GM19025 (cell line): Measurements from ENCODE around the gene ZNF57.
"Not testable (repeated sequence)": the region's sequence is repeated elsewhere in the genome, so short reads cannot be mapped to it uniquely, and the experiment has no call there.

Experiments
- ATAC-seq: cut with Tn5 transposase; IDR thresholded peaks from one replicate; pipeline ENCODE4 v1.9.1; 2021; ENCODE audit warnings: mild to moderate bottlenecking, low read depth, moderate library complexity; ENCODE audit not compliant: unreplicated experiment

ZNF57 gene

DNA sequence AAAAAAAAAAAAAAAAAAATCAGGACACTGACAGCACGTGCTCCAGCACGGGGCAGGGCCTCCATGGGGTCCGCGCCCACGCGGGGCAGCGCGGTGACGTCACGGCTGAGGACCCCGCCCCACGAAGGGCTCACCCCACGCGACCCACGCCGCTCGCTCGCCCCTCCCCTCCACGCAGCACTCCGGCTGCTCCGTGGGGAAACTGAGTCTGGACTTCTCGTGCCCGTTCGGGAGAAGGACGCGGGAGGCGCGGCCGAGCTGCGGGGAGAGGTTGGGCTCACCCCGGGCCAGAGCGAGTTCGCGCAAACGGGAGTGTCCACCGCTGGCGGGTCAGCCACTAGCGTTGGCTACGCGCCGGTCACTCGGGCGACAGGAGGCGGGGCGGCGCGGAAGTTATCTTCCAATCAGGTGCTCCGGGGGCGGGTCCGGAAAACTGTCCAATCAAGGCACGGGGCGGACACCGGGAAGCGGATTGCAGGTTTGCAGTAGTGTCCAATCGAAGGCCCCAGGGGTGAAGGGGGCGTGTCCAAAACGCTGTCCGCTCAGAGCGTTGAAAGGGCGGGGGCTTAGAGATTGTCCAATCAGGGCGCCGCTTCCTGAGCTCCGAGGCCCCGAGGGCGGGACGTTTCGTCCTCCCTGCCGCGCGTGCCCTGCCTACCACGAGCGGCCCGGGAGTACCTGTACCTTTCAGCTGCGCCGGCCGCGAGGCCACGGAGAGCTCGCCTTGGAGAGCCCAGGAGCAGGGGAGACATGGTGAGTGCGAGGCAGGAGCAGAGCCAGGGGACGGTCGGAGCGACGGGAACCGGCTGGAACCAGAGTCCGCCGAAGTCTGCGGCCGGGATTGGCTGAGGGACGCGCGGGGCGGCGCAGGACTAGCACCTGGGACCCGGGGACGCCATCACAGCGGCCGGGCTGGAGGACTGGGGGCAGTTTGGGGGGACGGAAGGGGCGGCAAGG is at the start of gene ZNF57:
ZNF57 (plus strand) TSS at position 633 of the 957 bp plus-strand sequence; CDS start at position 751, 118 bp downstream.
- peak; percentile 94 for ATAC-seq

DNA sequence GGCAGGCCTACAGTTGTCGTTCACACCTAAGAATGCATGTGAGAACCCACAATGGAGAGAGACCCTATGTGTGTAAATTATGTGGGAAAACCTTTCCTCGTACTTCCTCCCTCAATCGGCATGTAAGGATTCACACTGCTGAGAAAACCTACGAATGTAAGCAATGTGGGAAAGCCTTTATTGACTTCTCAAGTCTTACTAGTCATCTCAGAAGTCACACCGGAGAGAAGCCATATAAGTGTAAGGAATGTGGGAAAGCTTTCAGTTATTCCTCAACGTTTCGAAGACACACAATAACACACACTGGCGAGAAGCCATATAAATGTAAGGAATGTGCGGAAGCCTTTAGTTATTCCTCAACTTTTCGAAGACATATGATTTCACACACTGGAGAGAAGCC is 48.1 kb upstream of the ZNF57 start:
- no peak for ATAC-seq

DNA sequence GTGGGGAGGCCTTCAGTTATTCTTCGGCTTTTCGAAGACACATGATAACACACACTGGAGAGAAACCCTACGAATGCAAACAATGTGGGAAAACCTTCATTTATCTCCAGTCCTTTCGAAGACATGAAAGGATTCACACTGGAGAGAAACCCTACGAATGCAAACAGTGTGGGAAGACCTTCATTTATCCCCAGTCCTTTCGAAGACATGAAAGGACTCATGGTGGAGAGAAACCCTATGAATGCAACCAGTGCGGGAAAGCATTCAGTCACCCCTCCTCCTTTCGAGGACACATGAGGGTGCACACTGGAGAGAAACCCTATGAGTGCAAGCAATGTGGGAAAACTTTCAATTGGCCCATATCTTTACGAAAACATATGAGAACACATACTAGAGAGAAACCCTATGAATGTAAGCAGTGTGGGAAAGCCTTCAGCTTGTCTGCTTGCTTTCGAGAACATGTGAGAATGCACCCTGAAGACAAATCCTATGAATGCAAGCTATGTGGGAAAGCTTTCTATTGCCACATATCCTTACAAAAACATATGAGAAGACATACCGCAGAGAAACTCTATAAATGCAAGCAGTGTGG is 47.6 kb upstream of the ZNF57 start:
- ATAC-seq, result no peak

DNA sequence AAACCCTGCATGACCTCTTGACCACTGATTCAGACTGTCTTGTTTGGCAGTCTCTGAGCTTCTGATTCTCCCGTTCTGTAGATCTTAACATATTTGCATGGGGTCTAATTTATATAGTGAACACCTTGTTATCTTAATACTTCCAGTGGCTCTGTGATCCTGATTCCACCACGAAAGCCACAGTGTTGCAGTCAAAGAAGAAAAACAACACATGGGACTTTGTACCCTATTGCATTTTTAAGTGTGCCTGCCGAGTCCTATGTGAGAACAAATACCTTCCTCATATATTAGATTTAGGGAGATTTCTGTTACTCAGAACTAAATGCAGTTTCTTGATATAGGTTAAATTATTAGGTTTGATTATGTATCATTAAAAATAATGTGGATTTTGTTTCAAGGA is 45.9 kb upstream of the ZNF57 start:
- ATAC-seq, result no peak

DNA sequence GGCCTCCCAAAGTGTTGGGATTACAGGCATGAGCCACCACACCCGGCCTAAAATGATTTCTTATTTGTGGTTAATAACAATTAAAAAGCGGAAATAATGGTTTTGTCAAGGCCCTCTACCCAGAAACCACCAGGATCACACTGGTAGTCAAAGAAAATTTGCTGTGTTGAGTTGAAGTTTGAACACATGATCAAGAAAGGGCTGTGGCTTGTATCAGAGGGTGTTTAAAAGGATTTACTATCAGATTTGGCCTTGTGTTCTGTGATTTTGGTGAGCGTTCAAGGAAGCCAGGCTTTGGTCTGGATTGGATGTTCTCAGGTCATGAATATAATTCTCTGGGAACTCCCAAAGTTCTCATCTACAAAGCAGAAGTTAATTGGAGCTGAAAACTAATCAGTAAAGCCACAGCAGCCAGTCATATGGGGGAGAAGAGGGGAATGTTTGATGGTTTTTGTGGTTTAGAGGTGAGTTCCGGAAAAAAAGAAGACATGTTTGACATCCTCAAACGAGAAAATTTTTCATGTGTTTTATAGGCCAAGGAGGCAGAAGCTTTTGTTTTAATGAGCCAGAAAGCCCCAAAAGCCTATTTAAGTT is 44.2 kb upstream of the ZNF57 start:
- ATAC-seq, result no peak

DNA sequence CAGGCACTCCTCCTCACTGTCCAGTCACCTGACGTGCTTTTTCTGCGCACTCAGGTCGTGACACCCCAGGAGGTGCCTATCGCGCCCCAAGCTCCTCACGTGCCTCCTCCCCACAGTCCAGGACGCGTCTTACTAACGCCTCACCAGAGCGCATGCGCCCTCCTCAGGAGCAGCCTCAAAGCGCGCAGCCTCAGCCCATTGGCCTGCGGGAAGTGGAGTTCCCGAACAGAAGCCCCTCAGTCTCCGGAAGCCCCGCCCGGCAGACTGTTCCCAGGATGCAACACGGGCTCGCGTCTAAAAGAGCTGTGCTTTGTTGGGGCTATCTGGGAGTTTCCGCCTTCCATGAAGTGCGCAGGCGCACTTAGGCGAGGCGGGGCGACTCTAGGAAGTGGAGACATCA is 41.9 kb upstream of the ZNF57 start:
- ATAC-seq, result no peak

DNA sequence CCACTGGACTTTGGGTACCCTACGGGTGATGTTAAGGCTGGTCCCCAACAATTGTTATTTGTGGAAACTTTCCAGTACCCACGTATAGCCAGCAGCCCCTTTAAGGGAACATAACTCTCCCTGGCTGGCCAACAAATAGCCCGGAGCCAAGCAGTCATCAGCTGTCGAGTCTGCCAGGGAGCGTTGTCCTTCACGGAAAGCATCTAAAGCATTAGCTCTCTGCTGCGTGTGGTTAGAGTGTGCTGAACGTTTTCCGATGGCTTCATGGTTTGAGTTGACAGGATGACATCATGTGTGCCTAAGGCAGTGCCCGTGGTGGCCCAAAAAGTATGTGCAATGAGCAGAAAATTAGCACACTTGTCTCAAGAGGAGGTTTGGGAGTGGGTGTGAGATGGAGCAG is 36.9 kb upstream of the ZNF57 start:
- no peak for ATAC-seq

DNA sequence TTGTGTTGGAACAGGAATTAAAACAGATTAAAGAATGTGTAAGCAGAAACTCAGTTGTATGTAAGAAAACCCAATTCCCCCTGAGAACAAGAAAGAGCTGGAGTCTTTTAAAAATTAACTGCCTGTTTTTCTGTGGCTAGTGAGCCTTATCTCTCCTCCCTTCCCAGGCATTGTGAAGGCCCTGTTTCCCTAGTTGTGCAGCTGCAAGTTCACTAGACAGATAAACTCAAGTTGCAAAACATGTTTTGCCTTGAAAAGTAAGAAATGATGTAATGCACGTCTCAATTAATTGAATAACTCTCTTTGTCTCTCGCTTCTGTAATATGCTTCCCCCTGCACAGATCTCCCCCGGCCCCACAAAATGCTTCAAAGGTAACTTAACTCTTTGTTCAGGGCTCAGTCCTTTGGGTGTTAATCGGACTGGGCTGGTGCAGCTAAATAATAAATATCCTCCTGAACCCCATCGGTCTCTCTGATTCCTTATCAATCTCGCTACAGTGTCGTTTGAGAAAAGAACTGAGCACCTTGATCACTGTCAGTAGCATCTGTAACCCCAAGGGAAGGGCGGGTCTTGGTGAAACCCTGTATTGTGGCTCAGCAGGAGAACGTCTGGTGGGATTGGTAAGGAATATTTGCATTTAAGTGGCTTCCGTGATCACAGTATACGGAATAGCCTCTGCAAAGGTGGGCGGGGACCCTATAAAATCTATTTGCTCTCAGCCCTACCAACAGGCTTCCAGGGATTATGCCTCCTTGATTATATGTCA is 35.2 kb upstream of the ZNF57 start:
- ATAC-seq, result no peak

DNA sequence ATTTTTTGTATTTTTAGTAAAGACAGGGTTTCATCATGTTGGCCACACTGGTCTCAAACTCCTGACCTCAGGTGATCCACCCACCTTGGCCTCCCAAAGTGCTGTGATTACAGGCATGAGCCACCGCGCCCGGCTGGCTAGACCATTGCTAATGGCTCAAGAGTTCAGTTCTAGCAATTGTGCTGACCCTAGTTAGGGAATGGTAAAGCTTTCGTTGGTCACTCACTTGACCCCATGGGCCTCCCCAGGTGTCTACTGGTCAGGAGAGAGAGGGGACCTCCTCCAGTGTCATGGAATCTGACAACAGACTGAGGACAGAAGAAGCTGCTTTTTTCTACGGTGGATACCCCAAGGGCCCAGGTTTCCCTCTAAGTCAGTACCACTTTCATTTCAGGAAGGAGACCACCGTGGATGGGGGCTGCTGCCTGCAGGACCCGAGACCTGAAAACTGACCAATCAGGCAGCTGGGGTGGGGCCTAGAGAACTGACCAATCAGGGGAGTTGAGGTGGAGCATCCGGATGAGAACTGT is 34.2 kb upstream of the ZNF57 start:
- no peak for ATAC-seq

DNA sequence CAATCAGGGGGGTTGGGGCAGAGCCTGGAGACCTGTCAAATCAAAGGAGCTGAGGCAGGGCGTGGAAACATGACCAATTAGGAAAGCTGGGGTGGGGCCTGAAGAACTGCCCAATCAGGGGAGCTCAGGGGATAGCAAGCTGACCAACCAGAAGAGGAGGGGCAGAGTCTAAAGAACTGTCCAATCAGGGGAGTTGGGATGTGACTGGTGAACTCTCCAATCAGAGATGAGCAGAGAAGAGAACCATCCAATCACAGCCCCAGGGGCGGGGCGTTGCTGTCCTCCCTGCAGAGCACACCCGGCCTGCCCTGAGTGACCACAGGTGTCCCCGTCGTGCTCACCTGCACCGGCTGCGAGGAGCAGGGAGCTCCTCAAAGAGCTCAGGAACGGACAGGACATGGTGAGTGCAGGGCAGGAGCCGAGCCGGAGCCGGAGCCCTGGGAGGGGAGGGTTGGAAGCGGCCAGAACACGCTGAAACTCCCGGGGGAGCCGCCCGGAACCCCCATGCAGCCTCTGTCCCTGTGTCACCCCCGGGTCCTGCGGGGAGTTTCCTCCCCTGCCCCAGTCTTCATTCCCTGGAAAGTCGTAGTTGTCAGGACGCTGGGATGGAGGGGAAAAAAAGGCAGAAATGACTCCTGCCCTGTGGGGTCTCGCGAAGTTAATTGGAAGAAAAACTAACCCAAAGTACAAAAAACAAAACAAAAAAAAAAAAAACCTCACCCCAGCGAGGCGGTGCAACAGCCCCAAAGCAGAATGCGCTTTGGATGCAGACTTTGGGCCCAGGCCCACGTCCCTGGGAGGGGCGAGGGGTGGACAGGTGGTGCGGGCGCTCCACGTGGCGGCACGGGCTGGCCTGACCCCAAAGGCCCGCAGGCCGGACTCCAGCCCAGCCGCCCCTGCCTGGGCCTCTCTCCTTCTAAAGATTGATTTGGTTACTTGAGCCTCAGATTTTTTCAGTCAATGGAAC is 33.4 kb upstream of the ZNF57 start, which contains the start of gene ZNF556:
ZNF556 (plus strand) TSS at position 311 of the 967 bp plus-strand sequence; CDS start at position 398, 87 bp downstream.
- no peak for ATAC-seq

DNA sequence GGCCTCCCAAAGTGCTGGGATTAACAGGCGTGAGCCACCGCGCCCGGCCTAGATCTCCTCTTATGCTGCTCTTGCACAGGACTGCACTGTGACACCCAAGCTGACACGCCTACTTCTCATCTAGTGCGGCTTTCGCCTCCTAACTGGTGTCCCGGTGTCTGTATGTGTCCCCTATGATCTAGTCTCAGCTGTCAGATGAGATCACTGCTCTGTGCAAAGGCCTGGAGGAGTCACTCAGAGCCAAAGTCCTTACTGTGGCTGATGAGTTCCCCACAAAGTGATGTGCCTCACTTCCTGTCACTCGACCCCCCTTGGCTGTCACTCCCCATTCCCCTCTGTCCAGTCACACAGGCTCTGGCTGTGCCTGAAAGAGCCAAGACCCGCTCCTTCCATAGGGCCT is 31.1 kb upstream of the ZNF57 start:
- no peak for ATAC-seq

DNA sequence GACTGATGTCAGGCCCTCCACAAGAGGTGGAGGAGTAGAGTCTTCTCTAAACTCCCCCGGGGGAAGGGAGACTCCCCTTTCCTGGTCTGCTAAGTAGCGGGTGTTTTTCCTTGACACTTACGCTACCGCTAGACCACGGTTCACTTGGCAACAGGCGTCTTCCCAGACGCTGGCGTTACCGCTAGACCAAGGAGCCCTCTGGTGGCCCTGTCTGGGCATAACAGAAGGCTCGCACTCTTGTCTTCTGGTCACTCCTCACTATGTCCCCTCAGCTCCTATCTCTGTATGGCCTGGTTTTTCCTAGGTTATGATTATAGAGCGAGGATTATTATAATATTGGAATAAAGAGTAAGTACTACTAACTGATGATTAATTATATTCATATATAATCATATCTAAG is 28.6 kb upstream of the ZNF57 start:
- ATAC-seq, result not testable (repeated sequence)

DNA sequence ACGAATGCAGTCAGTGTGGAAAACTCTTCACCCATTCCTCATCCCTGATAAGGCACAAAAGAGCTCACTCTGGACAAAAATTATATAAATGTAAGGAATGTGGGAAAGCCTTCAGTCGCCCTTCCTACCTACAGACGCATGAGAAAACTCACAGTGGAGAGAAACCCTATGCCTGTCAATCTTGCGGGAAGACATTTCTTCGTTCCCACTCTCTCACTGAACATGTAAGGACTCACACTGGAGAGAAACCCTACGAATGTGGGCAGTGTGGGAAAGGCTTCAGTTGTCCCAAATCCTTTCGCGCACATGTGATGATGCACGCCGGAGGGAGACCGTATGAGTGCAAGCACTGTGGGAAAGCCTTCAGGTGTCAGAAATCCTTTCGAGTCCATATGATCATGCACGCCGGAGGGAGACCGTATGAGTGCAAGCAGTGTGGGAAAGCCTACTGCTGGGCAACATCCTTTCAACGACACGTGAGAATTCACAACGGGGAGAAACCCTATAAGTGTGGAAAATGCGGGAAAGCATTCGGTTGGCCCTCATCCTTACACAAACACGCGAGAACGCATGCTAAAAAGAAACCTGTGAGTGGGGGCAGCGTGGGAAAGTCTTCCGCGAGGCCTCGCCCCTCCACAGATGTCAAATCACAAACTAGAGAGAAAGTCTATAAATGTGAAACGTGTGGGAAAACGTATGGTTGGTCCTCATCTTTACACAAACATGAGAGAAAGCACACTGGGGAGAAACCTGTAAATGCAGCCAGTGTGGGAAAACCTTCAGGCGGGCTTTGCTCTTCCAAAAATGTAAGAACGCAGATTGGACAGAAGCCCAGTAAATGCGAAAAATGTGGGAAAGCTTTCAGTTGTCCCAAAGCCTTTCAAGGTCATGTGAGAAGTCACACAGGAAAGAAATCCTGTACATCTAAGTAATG is 23.1 kb upstream of the ZNF57 start:
- ATAC-seq, result no peak

DNA sequence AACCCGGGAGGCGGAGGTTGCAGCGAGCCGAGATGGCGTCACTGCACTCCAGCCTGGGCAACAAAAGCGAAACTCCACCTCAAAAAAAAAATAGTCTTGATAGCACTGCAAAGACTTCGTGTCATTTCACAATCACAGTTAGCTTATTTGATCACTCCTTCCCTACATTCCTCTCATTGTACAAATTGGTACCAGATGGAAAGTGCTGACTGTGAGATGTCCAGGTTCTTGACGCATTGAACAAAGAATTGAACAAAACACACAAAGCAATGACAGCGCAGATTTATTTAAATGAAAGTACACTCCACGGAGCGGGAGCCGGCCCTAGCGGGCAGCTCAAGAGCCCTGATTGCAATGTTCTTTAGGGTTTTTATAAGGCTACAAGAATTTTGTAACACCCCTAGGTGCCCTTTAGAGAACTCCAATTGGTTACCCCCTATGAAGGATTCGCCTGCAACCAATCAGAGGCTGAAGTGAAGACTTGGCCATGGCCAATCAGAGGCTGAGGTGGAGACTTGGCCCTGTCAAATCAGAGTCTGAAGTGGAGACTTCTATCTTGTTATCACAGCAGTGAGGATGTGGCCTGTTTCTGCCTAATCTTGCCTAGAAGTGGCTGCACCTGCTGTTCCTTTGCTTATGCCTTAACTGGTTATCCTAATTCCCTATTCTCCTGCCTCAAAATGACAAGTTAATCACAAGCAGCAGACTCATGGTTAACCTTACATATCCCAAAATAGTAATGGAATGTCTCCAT is 16.9 kb upstream of the ZNF57 start:
- no peak for ATAC-seq

DNA sequence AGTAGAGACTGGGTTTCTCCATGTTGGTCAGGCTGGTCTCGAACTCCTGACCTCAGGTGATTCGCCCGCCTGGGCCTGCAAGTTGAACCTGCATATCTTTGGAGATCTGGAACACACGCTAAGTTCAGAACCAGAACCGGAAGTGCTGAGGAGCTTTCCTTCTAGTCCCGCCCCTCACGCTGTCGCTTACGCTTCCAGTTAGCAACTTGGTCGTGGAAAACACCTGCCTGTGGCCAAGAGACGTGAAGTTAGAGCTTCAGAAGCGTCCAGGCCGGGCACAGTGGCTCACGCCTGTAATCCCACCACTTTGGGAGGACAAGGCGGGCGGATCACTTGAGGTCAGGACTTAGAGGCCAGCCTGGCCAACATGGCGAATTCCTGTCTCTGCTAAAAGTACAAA is 15.0 kb upstream of the ZNF57 start:
- ATAC-seq, result no peak

DNA sequence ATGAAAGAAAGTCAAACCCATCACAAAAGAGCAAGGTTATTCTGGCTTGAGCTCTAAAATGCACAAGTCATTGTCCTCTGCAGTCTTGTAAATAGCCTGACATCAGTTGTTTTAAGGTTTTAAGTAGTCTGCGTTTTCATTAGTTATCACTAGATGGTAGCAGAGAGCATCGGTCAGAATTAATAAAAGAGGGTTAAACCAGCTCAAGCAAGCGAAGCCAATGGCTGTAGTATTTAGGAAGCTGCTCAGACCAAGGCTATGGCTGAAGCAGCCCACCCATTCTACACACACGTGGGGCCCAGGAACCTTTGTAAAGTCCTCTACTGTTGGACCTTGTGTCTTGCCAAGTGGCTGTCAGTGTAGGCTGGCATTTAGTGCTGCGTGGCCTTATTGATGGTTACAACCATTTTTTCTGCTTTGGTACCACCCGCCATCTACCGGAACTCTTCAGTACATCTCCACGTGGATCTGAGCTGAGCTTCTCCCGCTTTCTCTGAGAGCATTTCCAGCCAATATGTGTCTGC is 13.3 kb upstream of the ZNF57 start:
- no peak for ATAC-seq

DNA sequence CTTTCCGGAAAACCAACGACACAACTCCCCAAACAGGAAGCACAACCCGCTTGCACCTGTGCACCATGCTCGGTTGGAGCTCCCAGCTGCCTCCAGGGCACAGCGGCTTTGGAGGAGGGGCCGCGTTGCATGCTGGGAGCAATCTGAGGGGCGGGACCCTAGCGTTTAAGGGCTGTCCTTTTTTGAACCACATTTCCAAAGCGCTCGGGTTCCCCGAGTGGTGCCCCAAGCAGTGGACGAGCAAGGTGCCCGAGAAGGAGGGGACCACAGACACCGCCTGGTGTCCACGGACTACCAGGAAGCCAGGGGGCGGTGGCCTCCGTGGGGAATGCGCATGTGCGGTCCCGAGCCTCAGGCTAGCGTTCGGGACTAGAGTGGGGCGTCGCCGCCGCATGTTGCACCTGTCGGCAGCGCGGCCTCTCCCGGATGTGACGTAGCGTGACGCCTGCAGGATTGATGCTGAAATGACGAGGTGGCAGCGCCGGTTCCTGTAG is 11.9 kb upstream of the ZNF57 start:
- ATAC-seq, result no peak
